ENCODE measurements around the gene ARHGAP40.

The ARHGAP40 gene

GRCh38 chr20:38601216-38602184 is at the start of gene ARHGAP40:
TSS of gene ARHGAP40 (plus strand) at chr20:38601809.
- no peak for DNase-seq

- no peak for DNase-seq
These were observed 46.6 kb upstream of the ARHGAP40 start for GRCh38 chr20:38554986-38555385.

GRCh38 chr20:38555395-38555794 is 46.2 kb upstream of the ARHGAP40 start:
- no peak for DNase-seq

- DNase-seq, result no peak
These were observed 44.4 kb upstream of the ARHGAP40 start for GRCh38 chr20:38557174-38557573.

GRCh38 chr20:38558596-38559360 is 42.8 kb upstream of the ARHGAP40 start:
- no peak for DNase-seq

- no peak for DNase-seq
These were observed 41.8 kb upstream of the ARHGAP40 start for GRCh38 chr20:38559764-38560163.

- no peak for DNase-seq
These were observed 37.7 kb upstream of the ARHGAP40 start for GRCh38 chr20:38563802-38564431.

- DNase-seq, result no peak
These were observed 36.9 kb upstream of the ARHGAP40 start for GRCh38 chr20:38564680-38565079.

- no peak for DNase-seq
These were observed 35.5 kb upstream of the ARHGAP40 start for GRCh38 chr20:38566036-38566598.

GRCh38 chr20:38569747-38570525 is 31.7 kb upstream of the ARHGAP40 start:
- DNase-seq, result peak; percentile 55

GRCh38 chr20:38573413-38573812 is 28.2 kb upstream of the ARHGAP40 start:
- DNase-seq, result no peak

GRCh38 chr20:38579219-38579910 is 22.2 kb upstream of the ARHGAP40 start:
- no peak for DNase-seq

- DNase-seq, result no peak
These were observed 21.7 kb upstream of the ARHGAP40 start for GRCh38 chr20:38579921-38580320.

GRCh38 chr20:38581013-38581412 is 20.6 kb upstream of the ARHGAP40 start, which contains the start of gene ADIG:
TSS of gene ADIG (plus strand) at chr20:38581197. CDS start at chr20:38581251, 54 bp downstream.
- no peak for DNase-seq

- no peak for DNase-seq
These were observed 19.7 kb upstream of the ARHGAP40 start for GRCh38 chr20:38581830-38582358.

- no peak for DNase-seq
These were observed 18.3 kb upstream of the ARHGAP40 start for GRCh38 chr20:38583306-38583705.

- no peak for DNase-seq
These were observed 17.4 kb upstream of the ARHGAP40 start for GRCh38 chr20:38584099-38584763.

GRCh38 chr20:38585404-38586180 is 16.0 kb upstream of the ARHGAP40 start:
- DNase-seq, result no peak

- DNase-seq, result no peak
These were observed 15.5 kb upstream of the ARHGAP40 start for GRCh38 chr20:38586181-38586525.

- DNase-seq, result no peak
These were observed 13.3 kb upstream of the ARHGAP40 start for GRCh38 chr20:38588303-38588702.

Measured in MV-4-11 (cell line).